Neural cell (in vitro differentiated cells): Measurements from ENCODE around the gene HDGFL2.

Experiments
- EP300 ChIP-seq: fragments of 450-650 bp; conservative IDR thresholded peaks from 2 replicates; pipeline ENCODE4 v1.6.1; 2014; ENCODE audit warnings: antibody characterized with exemption, mild to moderate bottlenecking, moderate library complexity; ENCODE audit not compliant: poor library complexity, severe bottlenecking
- EZH2 ChIP-seq: fragments of 200-600, 300-800 bp; shearing (Covaris generic), sonication (generic); IDR thresholded peaks from 2 replicates; pipeline ENCODE4 v1.6.1; 2014; ENCODE audit warnings: antibody characterized with exemption, low read length, borderline replicate concordance, mild to moderate bottlenecking; ENCODE audit not compliant: insufficient read depth, poor library complexity, severe bottlenecking
- MXI1 ChIP-seq: fragments of 450-650 bp; conservative IDR thresholded peaks from 2 replicates; pipeline ENCODE4 v1.6.1; 2014; ENCODE audit warnings: antibody characterized with exemption, mild to moderate bottlenecking; ENCODE audit not compliant: poor library complexity, severe bottlenecking
- POLR2AphosphoS5 ChIP-seq: IDR thresholded peaks from 2 replicates; pipeline ENCODE4 v1.6.1; 2012
- RAD21 ChIP-seq: fragments of 450-650 bp; conservative IDR thresholded peaks from 2 replicates; pipeline ENCODE4 v1.6.1; 2014; ENCODE audit warnings: antibody characterized with exemption, mild to moderate bottlenecking, moderate library complexity
- SMC3 ChIP-seq: fragments of 450-650 bp; conservative IDR thresholded peaks from 2 replicates; pipeline ENCODE4 v1.6.1; 2014; ENCODE audit warnings: antibody characterized with exemption, mild to moderate bottlenecking, moderate library complexity; ENCODE audit not compliant: poor library complexity
- TAF1 ChIP-seq: IDR thresholded peaks from 2 replicates; pipeline ENCODE4 v1.6.1; 2012; ENCODE audit warnings: low read depth
- TF ChIP-seq, protein P1 (sequence below): fragments of 450-650 bp; IDR thresholded peaks from 2 replicates; pipeline ENCODE4 v1.5.1; 2014; ENCODE audit warnings: antibody characterized with exemption, mild to moderate bottlenecking, moderate library complexity; ENCODE audit not compliant: poor library complexity, severe bottlenecking
- TF ChIP-seq, protein P2 (sequence below): IDR thresholded peaks from 2 replicates; pipeline ENCODE4 v1.6.1; 2012; ENCODE audit warnings: borderline replicate concordance

DNA sequence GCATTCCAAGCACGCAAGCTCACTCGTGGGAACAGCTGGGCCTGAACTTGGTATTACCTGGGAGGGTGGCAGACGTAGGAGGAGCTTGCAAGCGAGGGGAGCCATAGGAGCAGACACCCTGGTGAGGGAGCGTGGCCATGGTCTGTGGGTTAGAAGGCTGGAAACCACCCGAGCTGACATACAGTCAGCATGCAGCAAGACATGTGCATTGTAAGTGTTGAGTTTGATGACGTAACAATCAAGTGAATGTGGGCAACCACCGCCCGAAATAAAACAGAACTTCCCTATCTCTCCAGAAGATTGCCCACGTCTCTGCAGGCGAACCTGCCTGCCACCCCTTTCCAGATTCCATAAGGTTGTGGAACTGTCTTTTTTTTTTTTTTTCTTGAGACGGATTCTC lies 41.3 kb upstream of the HDGFL2 start:
- TF ChIP-seq, protein P1, sequence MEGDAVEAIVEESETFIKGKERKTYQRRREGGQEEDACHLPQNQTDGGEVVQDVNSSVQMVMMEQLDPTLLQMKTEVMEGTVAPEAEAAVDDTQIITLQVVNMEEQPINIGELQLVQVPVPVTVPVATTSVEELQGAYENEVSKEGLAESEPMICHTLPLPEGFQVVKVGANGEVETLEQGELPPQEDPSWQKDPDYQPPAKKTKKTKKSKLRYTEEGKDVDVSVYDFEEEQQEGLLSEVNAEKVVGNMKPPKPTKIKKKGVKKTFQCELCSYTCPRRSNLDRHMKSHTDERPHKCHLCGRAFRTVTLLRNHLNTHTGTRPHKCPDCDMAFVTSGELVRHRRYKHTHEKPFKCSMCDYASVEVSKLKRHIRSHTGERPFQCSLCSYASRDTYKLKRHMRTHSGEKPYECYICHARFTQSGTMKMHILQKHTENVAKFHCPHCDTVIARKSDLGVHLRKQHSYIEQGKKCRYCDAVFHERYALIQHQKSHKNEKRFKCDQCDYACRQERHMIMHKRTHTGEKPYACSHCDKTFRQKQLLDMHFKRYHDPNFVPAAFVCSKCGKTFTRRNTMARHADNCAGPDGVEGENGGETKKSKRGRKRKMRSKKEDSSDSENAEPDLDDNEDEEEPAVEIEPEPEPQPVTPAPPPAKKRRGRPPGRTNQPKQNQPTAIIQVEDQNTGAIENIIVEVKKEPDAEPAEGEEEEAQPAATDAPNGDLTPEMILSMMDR = no peak
- TF ChIP-seq EP300 (no peak), TAF1 (no peak), EZH2 (no peak), RAD21 (no peak), POLR2AphosphoS5 (no peak), SMC3 (no peak), MXI1 (no peak)
- TF ChIP-seq, protein P2, sequence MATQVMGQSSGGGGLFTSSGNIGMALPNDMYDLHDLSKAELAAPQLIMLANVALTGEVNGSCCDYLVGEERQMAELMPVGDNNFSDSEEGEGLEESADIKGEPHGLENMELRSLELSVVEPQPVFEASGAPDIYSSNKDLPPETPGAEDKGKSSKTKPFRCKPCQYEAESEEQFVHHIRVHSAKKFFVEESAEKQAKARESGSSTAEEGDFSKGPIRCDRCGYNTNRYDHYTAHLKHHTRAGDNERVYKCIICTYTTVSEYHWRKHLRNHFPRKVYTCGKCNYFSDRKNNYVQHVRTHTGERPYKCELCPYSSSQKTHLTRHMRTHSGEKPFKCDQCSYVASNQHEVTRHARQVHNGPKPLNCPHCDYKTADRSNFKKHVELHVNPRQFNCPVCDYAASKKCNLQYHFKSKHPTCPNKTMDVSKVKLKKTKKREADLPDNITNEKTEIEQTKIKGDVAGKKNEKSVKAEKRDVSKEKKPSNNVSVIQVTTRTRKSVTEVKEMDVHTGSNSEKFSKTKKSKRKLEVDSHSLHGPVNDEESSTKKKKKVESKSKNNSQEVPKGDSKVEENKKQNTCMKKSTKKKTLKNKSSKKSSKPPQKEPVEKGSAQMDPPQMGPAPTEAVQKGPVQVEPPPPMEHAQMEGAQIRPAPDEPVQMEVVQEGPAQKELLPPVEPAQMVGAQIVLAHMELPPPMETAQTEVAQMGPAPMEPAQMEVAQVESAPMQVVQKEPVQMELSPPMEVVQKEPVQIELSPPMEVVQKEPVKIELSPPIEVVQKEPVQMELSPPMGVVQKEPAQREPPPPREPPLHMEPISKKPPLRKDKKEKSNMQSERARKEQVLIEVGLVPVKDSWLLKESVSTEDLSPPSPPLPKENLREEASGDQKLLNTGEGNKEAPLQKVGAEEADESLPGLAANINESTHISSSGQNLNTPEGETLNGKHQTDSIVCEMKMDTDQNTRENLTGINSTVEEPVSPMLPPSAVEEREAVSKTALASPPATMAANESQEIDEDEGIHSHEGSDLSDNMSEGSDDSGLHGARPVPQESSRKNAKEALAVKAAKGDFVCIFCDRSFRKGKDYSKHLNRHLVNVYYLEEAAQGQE = no peak
